ENCODE results near the gene FBXO3. TPM values are rescaled to one million over a fixed set of nuclear protein-coding genes. Genes with fewer than 3 reads are reported as not detected.
"Not testable (repeated sequence)": the region's sequence is repeated elsewhere in the genome, so short reads cannot be mapped to it uniquely, and the experiment has no call there.

Gene FBXO3
- total RNA-seq, 3 donors from 2014 or later (not counting 1 experiment from before 2014, with no cell fraction given): 54.9 to 64.7 (median 56.2) TPM

- no peak for ATAC-seq
- Mint-ChIP-seq H3K27me3 (ENCODE audit: low read depth in 2 of 2) (peaks cover 56 to 76% of the 10 kb centered on the region in 2 donors), H3K36me3 (peaks cover 9% of the 10 kb centered on the region), H3K4me1 (no peaks in the 10 kb centered on the region), H3K27ac (no peak overlapping the region), H3K4me3 (no peak overlapping the region), H3K9me3 (no peaks in the 10 kb centered on the region)
- no peaks in the 10 kb centered on the region for H3K4me1 ChIP-seq (ENCODE audit: control insufficient read depth, insufficient read depth, low read length)
- intact Hi-C loops (cut with micrococcal nuclease): no loop called here
- H3K27ac ChIP-seq (ENCODE audit: low read length): no peak overlapping the region
- H3K4me3 ChIP-seq (ENCODE audit: low read length): no peak overlapping the region
- no peaks in the 10 kb centered on the region for H3K36me3 ChIP-seq (ENCODE audit: control insufficient read depth, insufficient read depth, low read length)
- no peak for DNase-seq
- TF ChIP-seq, protein P1, sequence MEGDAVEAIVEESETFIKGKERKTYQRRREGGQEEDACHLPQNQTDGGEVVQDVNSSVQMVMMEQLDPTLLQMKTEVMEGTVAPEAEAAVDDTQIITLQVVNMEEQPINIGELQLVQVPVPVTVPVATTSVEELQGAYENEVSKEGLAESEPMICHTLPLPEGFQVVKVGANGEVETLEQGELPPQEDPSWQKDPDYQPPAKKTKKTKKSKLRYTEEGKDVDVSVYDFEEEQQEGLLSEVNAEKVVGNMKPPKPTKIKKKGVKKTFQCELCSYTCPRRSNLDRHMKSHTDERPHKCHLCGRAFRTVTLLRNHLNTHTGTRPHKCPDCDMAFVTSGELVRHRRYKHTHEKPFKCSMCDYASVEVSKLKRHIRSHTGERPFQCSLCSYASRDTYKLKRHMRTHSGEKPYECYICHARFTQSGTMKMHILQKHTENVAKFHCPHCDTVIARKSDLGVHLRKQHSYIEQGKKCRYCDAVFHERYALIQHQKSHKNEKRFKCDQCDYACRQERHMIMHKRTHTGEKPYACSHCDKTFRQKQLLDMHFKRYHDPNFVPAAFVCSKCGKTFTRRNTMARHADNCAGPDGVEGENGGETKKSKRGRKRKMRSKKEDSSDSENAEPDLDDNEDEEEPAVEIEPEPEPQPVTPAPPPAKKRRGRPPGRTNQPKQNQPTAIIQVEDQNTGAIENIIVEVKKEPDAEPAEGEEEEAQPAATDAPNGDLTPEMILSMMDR (IDR thresholded peaks at IDR 0.05): no peak
- 50% methylated on average over 7 of the region's 7 CpGs for WGBS (ENCODE audit: insufficient coverage)
- no peaks in the 10 kb centered on the region for H3K9me3 ChIP-seq (ENCODE audit: control insufficient read depth, insufficient read depth, low read length)
- H3K27me3 ChIP-seq (ENCODE audit: control insufficient read depth, insufficient read depth, low read length): peaks cover 37% of the 10 kb centered on the region
These were observed 27.5 kb upstream of the FBXO3 start for GRCh38 chr11:33801821-33802193.

- intact Hi-C loops (cut with micrococcal nuclease): no loop called here
- H3K4me3 Mint-ChIP-seq: no peak overlapping the region
- no peak overlapping the region for H3K4me3 ChIP-seq (ENCODE audit: low read length)
- no peaks in the 10 kb centered on the region for H3K36me3 ChIP-seq (ENCODE audit: control insufficient read depth, insufficient read depth, low read length)
- no peaks in the 10 kb centered on the region for H3K4me1 Mint-ChIP-seq
- no peaks in the 10 kb centered on the region for H3K9me3 ChIP-seq (ENCODE audit: control insufficient read depth, insufficient read depth, low read length)
- H3K9me3 Mint-ChIP-seq: no peaks in the 10 kb centered on the region
- peaks cover 9% of the 10 kb centered on the region for H3K36me3 Mint-ChIP-seq
- H3K27ac ChIP-seq (ENCODE audit: low read length): no peak overlapping the region
- TF ChIP-seq, protein P1 (IDR thresholded peaks at IDR 0.05): no peak
- no CpG with 5 or more reads among the region's 3 CpGs for WGBS (ENCODE audit: insufficient coverage)
- DNase-seq (no peak), ATAC-seq (no peak)
- H3K27me3 Mint-ChIP-seq (ENCODE audit: low read depth in 2 of 2): peaks cover 49 to 79% of the 10 kb centered on the region in 2 donors
- no peaks in the 10 kb centered on the region for H3K4me1 ChIP-seq (ENCODE audit: control insufficient read depth, insufficient read depth, low read length)
- no peak overlapping the region for H3K27ac Mint-ChIP-seq
- peaks cover 27% of the 10 kb centered on the region for H3K27me3 ChIP-seq (ENCODE audit: control insufficient read depth, insufficient read depth, low read length)
These were observed 23.6 kb upstream of the FBXO3 start for GRCh38 chr11:33797879-33798278.

DNA sequence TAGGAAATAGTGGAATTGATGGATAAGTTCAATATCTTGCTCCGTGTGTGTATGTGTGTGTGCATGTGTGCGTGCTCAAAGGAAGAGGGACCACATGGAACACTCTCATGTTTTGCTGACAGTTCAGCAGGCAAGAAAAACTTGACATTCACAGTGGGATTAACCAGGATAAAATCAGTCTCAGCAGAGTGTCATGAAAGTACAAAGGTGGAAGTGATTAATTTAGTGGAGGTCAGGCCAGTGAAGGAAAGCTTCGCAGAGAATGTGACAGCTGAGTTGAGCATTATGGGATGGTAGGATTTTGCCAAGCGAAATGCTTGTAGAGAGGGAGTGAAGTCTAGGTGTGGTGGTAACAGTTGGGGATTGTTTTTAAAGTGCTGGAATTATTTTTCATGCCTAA, 15.7 kb upstream of the FBXO3 start:
- no peaks in the 10 kb centered on the region for H3K36me3 ChIP-seq (ENCODE audit: control insufficient read depth, insufficient read depth, low read length)
- peaks cover 3% of the 10 kb centered on the region for H3K27me3 ChIP-seq (ENCODE audit: control insufficient read depth, insufficient read depth, low read length)
- Mint-ChIP-seq H3K4me1 (no peaks in the 10 kb centered on the region), H3K9me3 (no peaks in the 10 kb centered on the region), H3K36me3 (no peaks in the 10 kb centered on the region), H3K27ac (no peak overlapping the region), H3K4me3 (no peak overlapping the region), H3K27me3 (ENCODE audit: low read depth in 2 of 2) (peaks cover 36 to 61% of the 10 kb centered on the region in 2 donors)
- H3K4me3 ChIP-seq (ENCODE audit: low read length): no peak overlapping the region
- H3K27ac ChIP-seq (ENCODE audit: low read length): no peak overlapping the region
- intact Hi-C loops (cut with micrococcal nuclease): no loop called here
- 85% methylated on average over 4 of the region's 4 CpGs for WGBS (ENCODE audit: insufficient coverage)
- no peak for DNase-seq
- TF ChIP-seq, protein P1 (IDR thresholded peaks at IDR 0.05): no peak
- no peak for ATAC-seq
- no peaks in the 10 kb centered on the region for H3K4me1 ChIP-seq (ENCODE audit: control insufficient read depth, insufficient read depth, low read length)
- no peaks in the 10 kb centered on the region for H3K9me3 ChIP-seq (ENCODE audit: control insufficient read depth, insufficient read depth, low read length)

DNA sequence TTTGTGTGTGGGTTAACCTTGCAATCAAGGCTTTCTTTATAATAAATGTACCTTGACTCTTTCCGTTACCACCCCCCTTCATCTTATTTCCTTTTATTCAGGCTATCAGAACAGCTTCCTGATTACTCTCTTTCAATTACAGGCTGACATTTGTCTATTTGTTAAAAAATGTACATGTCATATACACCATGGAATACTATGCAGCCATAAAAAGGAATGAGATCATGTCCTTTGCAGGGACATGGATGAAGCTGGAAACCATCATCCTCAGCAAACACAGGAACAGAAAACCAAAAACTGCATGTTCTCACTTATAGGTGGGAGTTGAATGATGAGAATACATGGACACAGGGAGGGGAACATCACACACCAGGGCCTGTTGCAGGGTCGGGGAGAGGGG, 13.8 kb upstream of the FBXO3 start:
- H3K9me3 ChIP-seq (ENCODE audit: control insufficient read depth, insufficient read depth, low read length); H3K4me3 ChIP-seq (ENCODE audit: low read length); H3K9me3 Mint-ChIP-seq; intact Hi-C loops (cut with micrococcal nuclease); H3K4me1 ChIP-seq (ENCODE audit: control insufficient read depth, insufficient read depth, low read length); ATAC-seq; H3K27ac ChIP-seq (ENCODE audit: low read length); H3K36me3 Mint-ChIP-seq; H3K4me1 Mint-ChIP-seq; H3K27me3 ChIP-seq (ENCODE audit: control insufficient read depth, insufficient read depth, low read length); H3K4me3 Mint-ChIP-seq; DNase-seq; H3K36me3 ChIP-seq (ENCODE audit: control insufficient read depth, insufficient read depth, low read length); H3K27ac Mint-ChIP-seq: not testable (repeated sequence)
- H3K27me3 Mint-ChIP-seq (ENCODE audit: low read depth in 2 of 2): peaks cover 38 to 71% of the 10 kb centered on the region in 2 donors
- 86% methylated on average over 2 of the region's 2 CpGs for WGBS (ENCODE audit: insufficient coverage)
